NT2/D1 (cell line): ENCODE results near the gene NEU4.

Source experiments
- SUZ12 ChIP-seq: IDR thresholded peaks from 2 replicates; pipeline ENCODE4 v1.6.1; 2011; ENCODE audit not compliant: insufficient read length, insufficient read depth; ENCODE audit errors: extremely low read depth
- YY1 ChIP-seq: IDR thresholded peaks from 2 replicates; pipeline ENCODE4 v1.6.1; 2011; ENCODE audit not compliant: insufficient read length, insufficient read depth
- ZNF274 ChIP-seq: IDR thresholded peaks from 2 replicates; pipeline ENCODE4 v1.6.1; 2011; ENCODE audit warnings: mild to moderate bottlenecking, low read depth, low read length

DNA sequence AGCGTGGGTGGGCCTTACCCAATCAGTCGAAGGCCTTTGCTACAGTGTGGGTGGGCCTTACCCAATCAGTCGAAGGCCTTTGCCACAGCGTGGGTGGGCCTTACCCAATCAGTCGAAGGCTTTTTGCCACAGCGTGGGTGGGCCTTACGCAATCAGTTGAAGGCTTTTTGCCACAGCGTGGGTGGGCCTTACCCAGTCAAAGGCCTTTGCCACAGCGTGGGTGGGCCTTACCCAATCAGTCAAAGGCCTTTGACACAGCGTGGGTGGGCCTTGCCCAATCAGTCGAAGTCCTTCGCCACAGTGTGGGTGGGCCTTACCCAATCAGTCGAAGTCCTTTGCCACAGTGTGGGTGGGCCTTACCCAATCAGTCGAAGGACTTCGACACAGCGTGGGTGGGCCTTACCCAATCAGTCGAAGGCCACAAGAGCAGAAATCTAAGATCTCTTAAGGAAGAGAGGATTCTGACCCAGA lies 48.7 kb upstream of the NEU4 start:
- TF ChIP-seq YY1: no peak
- no peak for TF ChIP-seq ZNF274
- no peak for TF ChIP-seq SUZ12
